ENCODE data around the gene ITGA1.
A peak's percentile ranks its signal among the peaks of the same experiment; 100 is the strongest.

GRCh38 chr5:52948418-52949076 lies 160.8 kb downstream of the ITGA1 start:
- peak; percentile 55 to 89 (median 89) for TF ChIP-seq CTCF (IDR thresholded peaks at IDR 0.05)
- TF ChIP-seq POLR2A (IDR thresholded peaks at IDR 0.05), result no peak

All from breast epithelium (tissue), 3 donors.